Liver (tissue), 3 donors: ENCODE data around the gene ERH.

Experiments used
- CTCF ChIP-seq: fragments of 150-350 bp; IDR thresholded peaks from 2 replicates; pipeline ENCODE4 v1.5.1; 2017; ENCODE audit warnings: improper control_type of control experiment, low read depth, low read length; ENCODE audit not compliant: missing input control
- SP1 ChIP-seq: IDR thresholded peaks from 2 replicates; pipeline ENCODE4 v1.6.1; 2018; ENCODE audit warnings: antibody characterized with exemption, mild to moderate bottlenecking
- YY1 ChIP-seq: IDR thresholded peaks from 2 replicates; pipeline ENCODE4 v1.6.1; 2016; ENCODE audit warnings: antibody characterized with exemption, mild to moderate bottlenecking
- donor health status: healthy.
- donor health status: healthy.

GRCh38 chr14:69429643-69430042 lies 31.5 kb upstream of the ERH start:
- TF ChIP-seq SP1 (no peak), YY1 (no peak), CTCF (no peak)
